Chondrocyte (in vitro differentiated cells): ENCODE data around the gene STPG3. TPM values are rescaled to one million over a fixed set of nuclear protein-coding genes. Genes with fewer than 3 reads are reported as not detected.

Source experiments
- DNase-seq: peaks from one replicate; pipeline ENCODE4 v3.0.0; 2021; ENCODE audit warnings: mixed read lengths, low spot score
- H3K27ac Mint-ChIP-seq: one replicate; pipeline ENCODE4 v1.8.0; 2021; ENCODE audit warnings: mild to moderate bottlenecking, moderate library complexity, mixed read lengths; ENCODE audit not compliant: unreplicated experiment
- H3K27me3 Mint-ChIP-seq: 2 replicates; pipeline ENCODE4 v1.8.0; 2021; ENCODE audit warnings: low read depth, mixed read lengths
- H3K36me3 Mint-ChIP-seq: 2 replicates; pipeline ENCODE4 v1.8.0; 2021; ENCODE audit warnings: low read depth, mixed read lengths
- H3K4me1 Mint-ChIP-seq: 2 replicates; pipeline ENCODE4 v1.8.0; 2021; ENCODE audit warnings: low read depth, mild to moderate bottlenecking, mixed read lengths
- H3K4me3 Mint-ChIP-seq: one replicate; pipeline ENCODE4 v1.8.0; 2021; ENCODE audit warnings: mild to moderate bottlenecking, moderate library complexity, mixed read lengths; ENCODE audit not compliant: unreplicated experiment
- H3K9me3 Mint-ChIP-seq: 2 replicates; pipeline ENCODE4 v1.8.0; 2021; ENCODE audit warnings: low read depth, mixed read lengths
- total RNA-seq: library from RNA; stranded (reverse); gene quantifications from 3 replicates; pipeline ENCODE4 v1.2.1, GENCODE V29; 2021
- TF ChIP-seq, protein P1 (sequence below): fragments of 200-600 bp; sonication (generic); IDR thresholded peaks from 2 replicates; pipeline ENCODE4 v1.5.0; 2021; ENCODE audit warnings: antibody characterized with exemption, mild to moderate bottlenecking, moderate library complexity

Gene STPG3
- total RNA-seq, 1 donor from 2014 or later, result not detected

DNA sequence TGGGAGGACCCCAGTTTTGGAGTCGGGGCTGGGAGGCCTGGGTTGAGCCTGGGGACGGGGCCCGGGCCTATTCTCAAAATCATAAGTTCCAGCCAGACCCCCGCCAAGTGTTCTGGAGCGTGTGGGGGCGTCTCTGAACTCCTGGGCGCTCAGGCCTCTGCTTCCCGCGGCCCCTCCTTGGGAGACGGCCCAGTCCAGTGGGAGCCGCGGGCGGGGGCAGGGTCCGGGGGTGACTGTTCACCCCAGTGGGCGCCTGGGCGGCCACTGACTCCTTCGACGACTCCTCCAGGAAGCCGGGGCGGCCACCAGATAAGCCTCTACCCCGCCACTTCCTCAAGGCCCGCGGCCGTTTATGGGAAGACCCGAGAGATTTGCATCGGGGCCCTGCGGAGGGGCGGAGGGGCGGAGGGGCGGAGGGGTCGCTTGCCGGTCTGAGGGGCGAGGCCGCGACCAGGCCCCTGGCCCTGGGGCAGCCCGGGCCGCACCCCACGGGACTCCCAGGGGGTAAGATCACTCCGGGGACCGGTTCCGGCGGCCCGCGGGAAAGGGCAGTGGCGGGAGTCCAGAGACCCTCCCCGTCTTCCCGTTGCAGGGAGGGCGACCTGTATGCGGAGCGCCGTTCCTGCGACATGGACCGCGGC is 27.1 kb downstream of the STPG3 start:
- Mint-ChIP-seq H3K4me3 (peak overlapping the region; percentile 16), H3K27me3 (no peaks in the 10 kb centered on the region), H3K36me3 (peaks cover 3% of the 10 kb centered on the region), H3K4me1 (peaks cover 31% of the 10 kb centered on the region), H3K9me3 (no peaks in the 10 kb centered on the region), H3K27ac (peak overlapping the region; percentile 17)
- no peak for DNase-seq
- TF ChIP-seq, protein P1, sequence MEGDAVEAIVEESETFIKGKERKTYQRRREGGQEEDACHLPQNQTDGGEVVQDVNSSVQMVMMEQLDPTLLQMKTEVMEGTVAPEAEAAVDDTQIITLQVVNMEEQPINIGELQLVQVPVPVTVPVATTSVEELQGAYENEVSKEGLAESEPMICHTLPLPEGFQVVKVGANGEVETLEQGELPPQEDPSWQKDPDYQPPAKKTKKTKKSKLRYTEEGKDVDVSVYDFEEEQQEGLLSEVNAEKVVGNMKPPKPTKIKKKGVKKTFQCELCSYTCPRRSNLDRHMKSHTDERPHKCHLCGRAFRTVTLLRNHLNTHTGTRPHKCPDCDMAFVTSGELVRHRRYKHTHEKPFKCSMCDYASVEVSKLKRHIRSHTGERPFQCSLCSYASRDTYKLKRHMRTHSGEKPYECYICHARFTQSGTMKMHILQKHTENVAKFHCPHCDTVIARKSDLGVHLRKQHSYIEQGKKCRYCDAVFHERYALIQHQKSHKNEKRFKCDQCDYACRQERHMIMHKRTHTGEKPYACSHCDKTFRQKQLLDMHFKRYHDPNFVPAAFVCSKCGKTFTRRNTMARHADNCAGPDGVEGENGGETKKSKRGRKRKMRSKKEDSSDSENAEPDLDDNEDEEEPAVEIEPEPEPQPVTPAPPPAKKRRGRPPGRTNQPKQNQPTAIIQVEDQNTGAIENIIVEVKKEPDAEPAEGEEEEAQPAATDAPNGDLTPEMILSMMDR, result no peak

DNA sequence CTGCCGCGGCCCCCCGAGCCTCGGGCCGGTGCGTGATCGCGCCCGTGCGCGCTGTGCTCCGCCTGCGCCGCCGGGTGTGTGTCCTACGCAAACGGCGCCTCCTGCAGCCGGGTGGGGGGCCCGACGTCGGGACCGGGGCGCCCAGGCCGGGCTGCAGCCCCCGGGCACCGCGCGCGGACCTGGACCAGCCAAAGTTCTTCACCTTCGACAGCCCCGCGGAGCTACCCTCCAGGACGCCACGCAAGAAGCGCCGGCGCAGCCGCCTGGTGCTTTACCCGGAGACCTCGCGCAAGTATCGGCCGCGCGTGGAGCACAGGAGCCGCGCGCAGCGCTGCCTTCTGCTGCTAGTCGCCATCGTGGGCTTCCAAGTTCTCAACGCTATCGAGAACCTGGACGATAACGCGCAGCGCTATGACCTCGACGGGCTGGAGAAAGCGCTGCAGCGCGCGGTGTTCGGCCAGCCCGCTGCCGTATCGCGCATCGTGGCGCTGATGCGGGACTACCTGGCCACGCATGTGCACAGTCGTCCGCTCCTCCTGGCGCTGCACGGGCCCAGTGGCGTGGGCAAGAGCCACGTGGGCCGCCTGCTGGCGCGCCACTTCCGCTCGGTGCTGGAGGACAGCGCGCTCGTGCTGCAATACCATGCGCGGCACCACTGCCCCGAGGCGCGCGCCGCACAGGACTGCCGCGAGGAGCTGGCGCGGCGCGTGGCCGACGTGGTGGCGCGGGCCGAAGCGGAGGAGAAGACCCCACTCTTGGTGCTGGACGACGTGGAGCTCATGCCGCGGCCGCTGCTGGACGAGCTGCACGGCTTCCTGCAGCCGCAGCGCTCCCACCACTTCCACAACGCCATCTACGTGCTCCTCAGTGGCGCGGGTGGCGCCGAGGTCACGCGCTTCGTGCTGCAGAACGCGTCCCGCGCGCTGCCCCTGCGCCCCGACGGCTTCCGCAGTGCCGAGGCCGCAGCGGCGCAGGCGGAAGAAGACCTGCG is 27.9 kb downstream of the STPG3 start:
- no peaks in the 10 kb centered on the region for H3K27me3 Mint-ChIP-seq
- no peak overlapping the region for H3K4me3 Mint-ChIP-seq
- no peaks in the 10 kb centered on the region for H3K36me3 Mint-ChIP-seq
- peak; percentile 92 for DNase-seq
- H3K9me3 Mint-ChIP-seq, result no peaks in the 10 kb centered on the region
- peaks cover 31% of the 10 kb centered on the region for H3K4me1 Mint-ChIP-seq
- H3K27ac Mint-ChIP-seq, result no peak overlapping the region
- TF ChIP-seq, protein P1, result no peak

DNA sequence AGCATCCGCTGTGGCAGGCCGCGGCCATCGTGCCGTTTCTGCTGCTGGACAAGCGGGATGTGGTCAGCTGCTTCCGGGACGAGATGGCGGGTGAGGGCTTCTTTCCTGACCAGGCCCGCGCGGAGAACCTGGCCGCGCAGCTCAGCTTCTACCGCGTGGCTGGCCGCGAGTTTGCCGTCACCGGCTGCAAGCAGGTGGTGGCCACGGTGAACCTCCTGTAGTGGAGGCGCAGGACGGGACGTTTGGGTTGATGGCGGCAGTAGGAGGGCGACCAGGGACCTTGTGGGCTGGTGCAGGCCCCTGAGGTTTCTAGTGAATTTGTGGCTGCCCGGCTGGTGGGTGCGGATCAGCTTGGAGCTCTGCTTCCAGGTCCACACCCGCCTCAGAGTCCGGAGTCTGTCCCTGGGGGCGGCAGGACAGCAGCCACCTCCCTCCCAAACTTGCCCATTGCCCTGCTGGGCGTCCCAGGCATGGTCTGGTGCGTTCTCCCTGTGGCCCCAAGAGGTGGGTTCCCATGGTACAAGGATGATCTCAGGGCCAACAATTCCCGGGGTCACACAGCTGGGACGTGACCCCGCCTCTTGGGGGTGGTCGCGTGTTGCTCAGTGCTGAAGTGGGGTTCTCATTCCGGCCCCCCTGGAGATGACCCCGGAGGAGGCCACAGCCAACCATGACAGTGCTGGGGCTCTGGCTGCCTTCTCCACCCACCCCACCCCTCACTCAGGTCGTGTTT is 28.8 kb downstream of the STPG3 start:
- Mint-ChIP-seq H3K9me3 (no peaks in the 10 kb centered on the region), H3K4me1 (peaks cover 26% of the 10 kb centered on the region), H3K36me3 (no peaks in the 10 kb centered on the region), H3K4me3 (no peak overlapping the region), H3K27me3 (no peaks in the 10 kb centered on the region), H3K27ac (no peak overlapping the region)
- TF ChIP-seq, protein P1, result no peak
- DNase-seq, result peak; percentile 93

DNA sequence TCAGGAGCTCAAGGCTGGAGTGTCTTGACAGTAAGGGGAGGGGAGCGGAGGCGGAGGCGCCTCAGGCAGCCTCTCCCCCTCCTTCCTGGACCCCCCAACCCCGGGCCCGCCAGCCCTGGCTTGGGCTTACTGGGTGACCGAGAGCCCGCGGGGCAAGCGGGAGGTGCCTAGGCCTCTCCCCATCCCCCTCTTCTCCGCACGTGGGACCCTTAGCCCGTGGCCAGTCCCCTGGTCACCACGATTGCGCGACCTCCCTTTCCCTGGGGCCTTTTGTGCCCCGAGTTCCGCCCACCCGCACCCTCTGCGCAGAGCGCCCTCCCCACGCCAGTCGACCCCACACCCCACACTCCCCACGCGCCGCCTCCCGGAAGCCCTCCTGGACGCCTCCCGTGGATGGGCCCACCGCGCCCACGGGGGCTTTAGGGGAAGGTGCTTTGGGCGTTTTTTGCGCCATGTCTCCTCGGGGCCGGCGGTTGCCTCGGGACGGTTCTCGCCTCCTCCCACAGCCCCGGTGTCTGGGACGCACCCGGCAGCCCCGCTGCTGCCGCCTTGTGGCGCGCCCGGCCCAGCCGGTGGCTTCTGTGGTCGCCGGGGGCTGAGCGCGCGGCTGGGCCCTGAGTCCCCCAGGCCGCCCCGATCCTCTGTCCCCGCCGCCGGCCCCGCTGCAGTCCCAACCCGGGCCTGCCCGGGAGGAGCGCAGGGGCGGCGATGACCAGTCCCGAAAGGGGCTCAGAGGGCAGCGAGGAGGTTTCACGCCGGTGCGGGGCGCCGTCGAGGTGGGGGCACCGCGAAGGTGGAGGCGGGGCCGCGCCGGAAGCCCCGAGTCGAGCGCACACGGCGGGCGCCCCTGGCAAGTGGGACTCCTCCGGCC is 29.6 kb downstream of the STPG3 start:
- Mint-ChIP-seq H3K27me3 (no peaks in the 10 kb centered on the region), H3K4me1 (peaks cover 19% of the 10 kb centered on the region), H3K36me3 (no peaks in the 10 kb centered on the region), H3K4me3 (no peak overlapping the region), H3K9me3 (no peaks in the 10 kb centered on the region), H3K27ac (no peak overlapping the region)
- TF ChIP-seq, protein P1, result peak; percentile 82
- DNase-seq, result peak; percentile 94
